Upper lobe of left lung (tissue), 4 donors: ENCODE measurements around the gene EYS.

Source experiments
- EP300 ChIP-seq, 4 donors: sonication (generic); formaldehyde crosslinking; IDR thresholded peaks; one replicate each; pipeline ENCODE4 v1.5.1; 2017; ENCODE audit warnings: antibody characterized with exemption in 4 of 4, control low read depth in 2 of 4
- POLR2A ChIP-seq, 4 donors: fragments of 450-650 bp; IDR thresholded peaks; one replicate each; pipeline ENCODE4 v1.5.1; 2016 to 2017; ENCODE audit warnings: antibody characterized with exemption in 4 of 4, mild to moderate bottlenecking in 2 of 4
- POLR2AphosphoS5 ChIP-seq, 2 donors: sonication (generic); formaldehyde crosslinking; IDR thresholded peaks; one replicate each; pipeline ENCODE4 v1.5.1; 2017; ENCODE audit warnings: antibody characterized with exemption in 2 of 2
- TF ChIP-seq, protein P1 (sequence below), 6 experiments: fragments of 450-650 bp in 4 of 6; fragments of 200-600 bp in 2 of 6; sonication (generic) in 2 of 6; IDR thresholded peaks; one replicate each; pipeline ENCODE4 v1.5.1; 2016 to 2019; ENCODE audit warnings: antibody characterized with exemption in 6 of 6

DNA sequence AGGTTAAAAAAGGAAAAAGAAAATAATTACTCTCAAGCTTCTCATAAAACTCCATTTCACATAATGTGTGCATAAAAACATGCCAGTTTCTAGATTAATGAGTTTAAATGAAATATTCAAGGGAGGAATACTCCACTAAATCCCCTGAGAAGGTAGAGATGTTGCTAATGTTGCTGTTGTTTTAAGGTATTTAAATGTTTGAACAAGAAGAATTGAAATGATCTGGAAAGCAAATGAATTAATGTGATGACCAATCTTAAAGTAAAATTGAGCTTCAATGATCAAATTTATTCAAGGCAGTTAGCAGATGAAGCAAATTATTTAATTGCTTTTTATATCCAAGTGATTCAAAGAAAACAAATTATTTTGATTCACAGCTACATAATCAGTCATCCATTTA is 804.4 kb downstream of the EYS start:
- no peak for TF ChIP-seq POLR2A (IDR thresholded peaks at IDR 0.05)
- TF ChIP-seq, protein P1, sequence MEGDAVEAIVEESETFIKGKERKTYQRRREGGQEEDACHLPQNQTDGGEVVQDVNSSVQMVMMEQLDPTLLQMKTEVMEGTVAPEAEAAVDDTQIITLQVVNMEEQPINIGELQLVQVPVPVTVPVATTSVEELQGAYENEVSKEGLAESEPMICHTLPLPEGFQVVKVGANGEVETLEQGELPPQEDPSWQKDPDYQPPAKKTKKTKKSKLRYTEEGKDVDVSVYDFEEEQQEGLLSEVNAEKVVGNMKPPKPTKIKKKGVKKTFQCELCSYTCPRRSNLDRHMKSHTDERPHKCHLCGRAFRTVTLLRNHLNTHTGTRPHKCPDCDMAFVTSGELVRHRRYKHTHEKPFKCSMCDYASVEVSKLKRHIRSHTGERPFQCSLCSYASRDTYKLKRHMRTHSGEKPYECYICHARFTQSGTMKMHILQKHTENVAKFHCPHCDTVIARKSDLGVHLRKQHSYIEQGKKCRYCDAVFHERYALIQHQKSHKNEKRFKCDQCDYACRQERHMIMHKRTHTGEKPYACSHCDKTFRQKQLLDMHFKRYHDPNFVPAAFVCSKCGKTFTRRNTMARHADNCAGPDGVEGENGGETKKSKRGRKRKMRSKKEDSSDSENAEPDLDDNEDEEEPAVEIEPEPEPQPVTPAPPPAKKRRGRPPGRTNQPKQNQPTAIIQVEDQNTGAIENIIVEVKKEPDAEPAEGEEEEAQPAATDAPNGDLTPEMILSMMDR (IDR thresholded peaks at IDR 0.05): no peak
- no peak for TF ChIP-seq POLR2AphosphoS5 (IDR thresholded peaks at IDR 0.05)
- no peak for TF ChIP-seq EP300 (IDR thresholded peaks at IDR 0.05)
